ENCODE measurements around the gene PFKFB4.

The PFKFB4 gene

DNA sequence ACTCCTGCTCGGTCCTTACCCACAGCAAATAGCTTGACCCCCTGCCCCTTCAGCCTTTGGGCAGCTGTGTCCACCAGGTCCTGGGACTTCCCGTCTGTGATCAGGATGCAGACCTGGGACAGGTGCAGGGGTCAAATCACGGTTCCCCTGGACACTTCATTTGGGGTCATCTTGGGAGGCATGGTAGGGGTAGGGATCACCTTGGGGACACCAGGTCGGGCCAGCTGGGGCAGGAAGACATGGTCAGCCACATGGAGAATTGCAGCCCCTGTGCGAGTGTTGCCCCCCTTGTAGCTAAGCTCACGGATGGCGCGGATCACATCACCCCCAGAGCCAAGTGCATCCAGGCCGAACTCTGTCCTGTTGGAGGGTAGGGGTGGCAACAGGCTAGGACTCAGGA, 36.7 kb upstream of the PFKFB4 start:
- Mint-ChIP-seq H3K4me3 (no peak overlapping the region), H3K9me3 (no peaks in the 10 kb centered on the region), H3K36me3 (ENCODE audit: low read depth) (no peaks in the 10 kb centered on the region), H3K27me3 (ENCODE audit: low read depth) (peaks cover 24% of the 10 kb centered on the region), H3K27ac (no peak overlapping the region), H3K4me1 (ENCODE audit: low read depth) (no peaks in the 10 kb centered on the region)

DNA sequence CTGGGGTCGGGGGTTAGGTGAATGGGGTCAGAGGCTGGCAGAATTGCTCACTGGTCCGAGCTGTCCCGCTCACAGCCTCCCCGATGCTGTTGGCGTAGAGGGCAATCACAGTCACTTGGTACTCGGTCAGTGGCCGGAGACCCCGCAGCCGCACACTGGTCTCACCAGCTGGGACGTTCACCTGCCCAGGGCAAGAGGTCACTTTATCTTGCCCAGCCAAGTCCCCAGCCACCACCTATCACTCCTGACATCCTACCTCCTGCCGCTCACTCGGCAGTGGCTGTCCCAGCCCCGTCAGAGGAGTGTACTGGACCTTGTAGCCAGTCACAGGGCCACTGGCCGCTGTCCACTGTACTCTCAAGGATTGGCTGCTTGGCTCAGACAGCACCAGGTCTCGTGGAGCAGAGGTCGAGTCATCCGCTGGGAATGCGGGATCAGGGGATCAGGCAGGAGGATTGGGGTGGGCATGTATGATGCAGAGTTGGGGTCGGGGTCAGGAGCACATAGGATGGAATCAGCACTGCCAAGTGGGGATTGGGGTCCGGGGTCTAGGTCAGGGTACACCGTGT, 36.0 kb upstream of the PFKFB4 start:
- H3K4me1 Mint-ChIP-seq (ENCODE audit: low read depth), result no peaks in the 10 kb centered on the region
- no peaks in the 10 kb centered on the region for H3K36me3 Mint-ChIP-seq (ENCODE audit: low read depth)
- H3K4me3 Mint-ChIP-seq, result no peak overlapping the region
- H3K27me3 Mint-ChIP-seq (ENCODE audit: low read depth), result peaks cover 24% of the 10 kb centered on the region
- no peaks in the 10 kb centered on the region for H3K9me3 Mint-ChIP-seq
- H3K27ac Mint-ChIP-seq, result no peak overlapping the region

DNA sequence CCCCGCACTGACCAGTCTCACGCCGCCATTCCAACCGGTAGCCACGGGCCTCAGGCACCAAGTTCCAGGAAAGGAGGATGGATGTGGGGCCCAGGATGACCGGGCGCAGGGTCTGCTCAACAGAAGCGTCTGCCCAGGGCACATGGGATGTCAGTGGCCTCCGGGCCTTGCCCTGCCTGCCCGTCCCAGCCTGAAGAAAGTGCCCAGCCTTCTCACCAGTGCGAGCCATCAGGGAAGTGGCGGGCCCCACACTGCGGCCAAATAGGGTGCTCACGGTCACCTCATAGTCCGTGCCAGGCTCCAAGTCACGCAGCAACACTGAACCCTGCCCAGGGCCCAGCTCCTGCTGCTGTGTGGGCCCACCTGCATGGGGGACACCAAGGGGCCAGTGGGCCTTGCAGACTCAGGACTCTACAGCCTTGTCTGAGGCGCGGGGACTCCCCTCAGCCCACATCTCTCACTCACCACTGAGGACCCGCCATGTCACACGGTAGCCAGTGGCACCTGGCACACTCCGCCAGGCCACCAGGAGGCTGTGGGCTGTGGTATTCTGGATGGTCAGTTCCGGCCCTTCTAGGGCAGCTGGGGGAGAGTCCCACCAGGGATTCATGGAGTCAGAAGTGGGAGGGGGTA, 35.4 kb upstream of the PFKFB4 start:
- H3K9me3 Mint-ChIP-seq, result no peaks in the 10 kb centered on the region
- H3K36me3 Mint-ChIP-seq (ENCODE audit: low read depth), result no peaks in the 10 kb centered on the region
- H3K4me1 Mint-ChIP-seq (ENCODE audit: low read depth), result no peaks in the 10 kb centered on the region
- peaks cover 24% of the 10 kb centered on the region for H3K27me3 Mint-ChIP-seq (ENCODE audit: low read depth)
- H3K4me3 Mint-ChIP-seq, result no peak overlapping the region
- H3K27ac Mint-ChIP-seq, result no peak overlapping the region

DNA sequence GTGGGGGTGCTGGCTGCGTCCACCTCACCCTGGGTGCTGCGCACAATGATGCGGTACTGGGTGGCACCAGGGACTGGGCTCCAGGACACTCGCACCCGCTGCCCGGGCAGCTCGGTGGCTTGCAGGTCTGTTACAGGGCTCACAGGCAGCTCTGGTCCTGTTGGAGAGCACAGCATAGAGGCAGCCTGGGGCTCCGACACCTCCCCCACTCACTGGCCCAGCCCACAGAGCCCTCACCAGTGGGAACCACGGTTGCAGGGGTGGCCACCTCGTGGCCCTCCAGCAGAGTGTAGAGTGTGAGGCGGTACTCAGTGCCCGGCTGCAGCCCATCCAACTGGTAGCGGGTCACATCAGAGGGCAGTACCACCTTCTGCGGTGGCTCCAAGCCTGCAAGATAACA, 34.8 kb upstream of the PFKFB4 start:
- no peak overlapping the region for H3K4me3 Mint-ChIP-seq
- no peaks in the 10 kb centered on the region for H3K4me1 Mint-ChIP-seq (ENCODE audit: low read depth)
- H3K36me3 Mint-ChIP-seq (ENCODE audit: low read depth), result no peaks in the 10 kb centered on the region
- H3K9me3 Mint-ChIP-seq, result no peaks in the 10 kb centered on the region
- peaks cover 24% of the 10 kb centered on the region for H3K27me3 Mint-ChIP-seq (ENCODE audit: low read depth)
- H3K27ac Mint-ChIP-seq, result no peak overlapping the region

DNA sequence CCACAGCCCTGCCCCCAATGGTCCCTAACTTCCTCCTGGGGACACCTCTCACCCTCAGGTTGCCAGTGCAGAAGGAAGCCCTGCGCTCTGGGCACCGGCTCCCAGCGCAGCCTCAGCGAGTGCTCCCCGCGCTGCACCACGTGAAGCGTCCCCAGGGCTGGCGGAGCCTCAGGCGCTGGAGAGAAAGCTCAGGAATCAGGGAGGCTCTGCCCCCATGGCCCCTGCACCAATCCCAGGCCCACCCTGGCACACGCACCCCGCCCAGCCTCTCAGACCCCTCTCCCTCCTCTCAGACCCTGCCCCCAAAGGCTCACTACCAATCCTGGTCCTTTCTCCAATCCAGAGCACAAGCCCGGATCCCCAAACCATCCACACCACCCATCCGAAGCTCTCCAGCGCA, 31.6 kb upstream of the PFKFB4 start:
- H3K9me3 Mint-ChIP-seq, result no peaks in the 10 kb centered on the region
- H3K27me3 Mint-ChIP-seq (ENCODE audit: low read depth), result peaks cover 11% of the 10 kb centered on the region
- no peak overlapping the region for H3K4me3 Mint-ChIP-seq
- no peaks in the 10 kb centered on the region for H3K36me3 Mint-ChIP-seq (ENCODE audit: low read depth)
- no peak overlapping the region for H3K27ac Mint-ChIP-seq
- H3K4me1 Mint-ChIP-seq (ENCODE audit: low read depth), result no peaks in the 10 kb centered on the region

DNA sequence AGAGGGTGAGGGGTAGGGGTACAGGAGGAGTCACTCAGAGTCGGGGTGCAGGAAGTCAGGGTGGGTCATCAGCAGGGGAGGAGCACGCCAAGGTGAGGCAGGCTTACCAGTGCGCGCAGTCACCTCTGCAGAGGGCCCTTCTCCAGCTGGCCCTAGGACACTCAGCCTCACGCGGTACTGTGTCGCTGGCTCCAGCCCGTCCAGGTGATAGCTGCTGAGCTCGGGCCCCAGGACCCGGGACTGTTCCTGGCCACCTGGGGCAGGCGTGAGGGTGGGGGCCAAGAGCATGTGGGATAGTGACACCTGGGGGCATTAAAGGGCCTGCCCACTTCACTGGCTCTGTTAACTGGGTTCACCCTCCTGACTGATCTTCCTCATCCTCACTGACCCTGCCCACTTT, 31.1 kb upstream of the PFKFB4 start:
- Mint-ChIP-seq H3K4me1 (ENCODE audit: low read depth) (no peaks in the 10 kb centered on the region), H3K4me3 (no peak overlapping the region), H3K27me3 (ENCODE audit: low read depth) (peaks cover 11% of the 10 kb centered on the region), H3K27ac (no peak overlapping the region), H3K9me3 (no peaks in the 10 kb centered on the region), H3K36me3 (ENCODE audit: low read depth) (no peaks in the 10 kb centered on the region)

DNA sequence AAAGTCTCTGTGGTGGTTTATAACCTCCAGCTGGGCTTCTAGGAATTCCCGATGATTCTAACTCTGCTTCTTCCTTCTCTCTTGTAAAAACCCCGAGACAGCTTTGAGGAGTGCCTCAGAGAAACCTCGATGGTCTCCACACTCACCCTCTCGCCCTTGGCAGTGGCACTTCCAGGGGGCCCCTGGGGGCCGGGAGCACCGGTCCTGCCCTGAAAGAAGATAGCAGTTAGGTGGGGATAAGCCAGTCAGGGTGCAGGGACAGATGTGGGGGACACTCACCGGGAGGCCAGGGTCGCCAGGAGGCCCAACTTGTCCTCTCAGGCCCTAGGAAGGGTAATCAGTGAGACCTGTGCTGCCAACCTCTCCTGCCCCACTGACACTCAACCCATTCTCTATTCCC, 28.8 kb upstream of the PFKFB4 start:
- Mint-ChIP-seq H3K4me1 (ENCODE audit: low read depth) (no peaks in the 10 kb centered on the region), H3K4me3 (no peak overlapping the region), H3K36me3 (ENCODE audit: low read depth) (no peaks in the 10 kb centered on the region), H3K9me3 (no peaks in the 10 kb centered on the region), H3K27ac (no peak overlapping the region), H3K27me3 (ENCODE audit: low read depth) (peaks cover 6% of the 10 kb centered on the region)

DNA sequence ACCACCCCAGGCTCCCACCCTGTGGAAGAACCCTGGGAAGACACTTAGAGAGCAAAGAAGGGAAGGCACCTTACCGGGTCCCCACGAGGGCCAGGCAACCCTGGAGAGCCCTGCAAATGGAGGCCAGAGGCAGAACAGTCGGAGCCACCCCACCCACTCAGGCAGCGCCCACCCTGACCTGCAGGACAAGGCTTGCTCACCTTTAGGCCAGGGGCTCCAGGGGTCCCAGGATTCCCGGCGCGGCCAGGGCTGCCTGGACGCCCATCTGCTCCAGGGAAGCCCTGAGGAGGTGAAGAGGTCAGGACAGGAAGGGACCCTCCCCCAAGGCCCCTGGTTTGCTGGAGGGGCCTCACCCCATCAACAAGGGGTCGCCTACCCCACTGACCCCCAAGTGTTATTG, 28.2 kb upstream of the PFKFB4 start:
- no peaks in the 10 kb centered on the region for H3K4me1 Mint-ChIP-seq (ENCODE audit: low read depth)
- H3K36me3 Mint-ChIP-seq (ENCODE audit: low read depth), result no peaks in the 10 kb centered on the region
- no peak overlapping the region for H3K4me3 Mint-ChIP-seq
- H3K9me3 Mint-ChIP-seq, result no peaks in the 10 kb centered on the region
- no peak overlapping the region for H3K27ac Mint-ChIP-seq
- peaks cover 6% of the 10 kb centered on the region for H3K27me3 Mint-ChIP-seq (ENCODE audit: low read depth)

DNA sequence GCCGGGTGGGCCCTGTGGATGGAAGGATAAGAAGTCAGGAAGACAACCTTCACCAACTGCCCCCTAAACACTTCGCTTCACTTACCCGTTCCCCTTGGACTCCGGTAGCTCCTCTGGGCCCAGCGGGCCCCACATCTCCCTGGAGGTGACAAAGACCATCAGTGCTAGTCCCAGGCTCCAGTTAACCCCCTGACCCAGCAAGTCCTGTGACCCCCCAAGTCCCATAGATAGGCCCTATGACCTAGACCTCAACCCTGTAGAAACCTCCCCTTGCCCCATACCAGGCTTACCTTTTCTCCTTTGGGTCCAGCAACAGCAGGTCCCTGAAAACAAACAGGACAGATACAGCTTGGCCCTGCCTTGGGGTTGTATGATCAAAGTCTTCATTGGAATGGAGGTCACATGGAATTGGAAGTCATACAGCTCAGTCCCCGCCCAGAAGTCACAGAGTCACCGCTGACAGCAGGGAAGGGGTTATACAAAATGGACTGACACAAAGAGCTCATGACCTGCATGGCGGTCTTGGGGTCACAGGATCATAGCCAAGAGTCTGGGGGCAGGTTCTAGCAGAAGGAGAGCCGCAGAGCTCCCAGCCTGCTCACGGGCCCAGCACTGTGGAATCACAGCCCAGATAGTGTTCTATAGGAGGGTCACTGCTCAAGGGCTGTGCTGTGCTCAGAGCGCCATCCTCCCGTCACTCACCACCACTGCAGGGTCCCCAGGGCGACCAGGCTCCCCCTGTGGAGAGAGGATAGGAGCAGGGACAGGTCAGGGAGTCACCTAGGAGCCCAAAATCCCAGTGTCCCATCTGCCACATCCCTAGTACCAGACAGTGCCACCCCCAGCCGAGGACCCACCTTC, 25.2 kb upstream of the PFKFB4 start:
- Mint-ChIP-seq H3K27ac (no peak overlapping the region), H3K36me3 (ENCODE audit: low read depth) (no peaks in the 10 kb centered on the region)

DNA sequence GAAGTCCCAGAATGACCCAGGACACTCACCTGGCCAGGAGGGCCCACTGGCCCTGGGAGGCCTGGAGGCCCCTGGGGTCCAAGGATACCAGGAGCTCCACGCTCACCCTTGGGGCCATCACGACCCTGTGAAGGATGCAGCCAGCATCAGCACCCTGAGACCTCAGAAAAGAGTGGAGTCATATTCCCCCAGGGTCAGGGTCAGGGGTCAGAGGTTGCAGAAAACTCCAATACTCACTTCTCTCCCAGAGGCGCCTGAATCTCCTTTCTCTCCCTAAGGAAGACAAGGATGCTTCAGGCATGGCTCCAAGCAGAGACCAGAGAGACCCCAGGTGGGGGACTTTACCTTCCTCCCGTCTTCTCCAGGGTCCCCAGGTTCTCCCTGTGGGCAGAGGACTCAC, 20.0 kb upstream of the PFKFB4 start:
- H3K27ac Mint-ChIP-seq, result no peak overlapping the region
- no peak overlapping the region for H3K4me3 Mint-ChIP-seq
- no peaks in the 10 kb centered on the region for H3K36me3 Mint-ChIP-seq (ENCODE audit: low read depth)
- H3K27me3 Mint-ChIP-seq (ENCODE audit: low read depth), result no peaks in the 10 kb centered on the region
- no peaks in the 10 kb centered on the region for H3K9me3 Mint-ChIP-seq
- H3K4me1 Mint-ChIP-seq (ENCODE audit: low read depth), result no peaks in the 10 kb centered on the region

More for the DNA sequence above, 25.2 kb upstream of the PFKFB4 start:
- Mint-ChIP-seq H3K4me1 (ENCODE audit: low read depth) (no peaks in the 10 kb centered on the region), H3K4me3 (no peak overlapping the region), H3K9me3 (no peaks in the 10 kb centered on the region), H3K27me3 (ENCODE audit: low read depth) (no peaks in the 10 kb centered on the region)

DNA sequence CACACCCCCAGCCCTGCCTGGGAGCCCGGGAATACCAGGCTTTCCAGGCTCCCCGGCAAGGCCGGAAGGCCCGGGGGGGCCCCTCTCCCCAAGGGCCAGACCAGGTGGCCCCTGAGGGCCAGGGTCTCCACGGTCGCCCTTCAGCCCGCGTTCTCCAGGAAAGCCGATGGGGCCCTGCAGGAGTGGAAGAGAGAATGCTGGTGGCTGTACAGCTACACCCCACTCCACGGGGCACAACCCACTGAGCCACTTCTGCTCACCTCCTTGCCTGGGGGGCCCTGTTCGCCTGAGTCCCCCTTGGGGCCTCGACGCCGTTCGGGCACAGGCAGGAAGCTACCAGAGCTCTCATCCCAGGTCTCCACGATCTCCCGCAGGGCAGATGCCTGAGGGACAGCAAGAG, 18.8 kb upstream of the PFKFB4 start:
- Mint-ChIP-seq H3K27ac (no peak overlapping the region), H3K27me3 (ENCODE audit: low read depth) (no peaks in the 10 kb centered on the region), H3K36me3 (ENCODE audit: low read depth) (no peaks in the 10 kb centered on the region), H3K4me3 (no peak overlapping the region), H3K4me1 (ENCODE audit: low read depth) (no peaks in the 10 kb centered on the region), H3K9me3 (no peaks in the 10 kb centered on the region)

DNA sequence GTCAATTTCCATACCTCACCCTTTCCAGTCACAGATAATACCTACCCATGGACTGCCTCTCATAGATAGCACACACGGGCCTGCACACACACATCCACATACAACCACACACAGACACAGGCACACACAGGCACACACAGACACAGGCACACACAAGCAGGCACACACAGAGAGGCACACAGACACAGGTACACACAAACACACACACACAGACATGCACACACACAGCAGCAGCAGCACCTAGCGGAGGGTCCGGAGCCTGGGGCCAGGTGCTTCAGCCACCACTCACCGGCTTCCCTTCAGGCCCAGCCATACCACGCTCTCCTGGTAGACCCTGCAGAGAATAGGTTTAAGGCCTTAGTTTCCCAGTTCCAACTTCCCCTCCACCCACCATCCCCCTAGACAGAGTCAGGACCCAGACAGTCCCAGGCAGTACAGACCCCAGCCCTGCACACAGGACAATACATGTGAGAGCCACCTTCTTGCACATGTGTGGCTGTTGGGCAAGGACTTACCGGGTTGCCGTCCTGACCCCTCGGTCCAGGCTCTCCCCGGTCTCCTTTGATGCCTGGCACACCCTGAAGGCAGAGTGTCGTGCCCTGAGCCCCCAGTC, 17.5 kb upstream of the PFKFB4 start:
- Mint-ChIP-seq H3K9me3 (no peaks in the 10 kb centered on the region), H3K27ac (no peak overlapping the region), H3K4me3 (no peak overlapping the region), H3K27me3 (ENCODE audit: low read depth) (no peaks in the 10 kb centered on the region), H3K4me1 (ENCODE audit: low read depth) (no peaks in the 10 kb centered on the region), H3K36me3 (ENCODE audit: low read depth) (no peaks in the 10 kb centered on the region)

DNA sequence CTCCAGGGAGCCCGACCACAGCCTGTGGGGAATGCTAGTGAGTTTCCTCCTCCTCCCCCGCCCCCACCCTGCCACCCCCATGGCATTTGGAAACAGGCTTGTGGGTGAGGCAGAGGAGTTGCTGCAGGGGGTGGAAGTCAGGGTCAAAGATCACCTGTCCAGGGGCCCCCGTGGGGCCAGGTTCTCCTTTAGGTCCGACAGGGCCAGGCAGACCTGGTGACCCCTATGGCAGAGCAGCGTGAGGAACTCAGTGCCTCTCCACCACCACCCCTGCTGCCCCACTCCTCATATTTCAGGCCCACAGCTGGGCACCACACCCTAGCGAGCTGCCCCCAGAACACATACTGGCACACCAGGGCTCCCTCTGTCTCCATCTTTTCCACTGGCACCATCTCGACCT, 15.9 kb upstream of the PFKFB4 start:
- Mint-ChIP-seq H3K27ac (no peak overlapping the region), H3K4me1 (ENCODE audit: low read depth) (no peaks in the 10 kb centered on the region), H3K36me3 (ENCODE audit: low read depth) (no peaks in the 10 kb centered on the region), H3K9me3 (no peaks in the 10 kb centered on the region), H3K4me3 (no peak overlapping the region), H3K27me3 (ENCODE audit: low read depth) (no peaks in the 10 kb centered on the region)

DNA sequence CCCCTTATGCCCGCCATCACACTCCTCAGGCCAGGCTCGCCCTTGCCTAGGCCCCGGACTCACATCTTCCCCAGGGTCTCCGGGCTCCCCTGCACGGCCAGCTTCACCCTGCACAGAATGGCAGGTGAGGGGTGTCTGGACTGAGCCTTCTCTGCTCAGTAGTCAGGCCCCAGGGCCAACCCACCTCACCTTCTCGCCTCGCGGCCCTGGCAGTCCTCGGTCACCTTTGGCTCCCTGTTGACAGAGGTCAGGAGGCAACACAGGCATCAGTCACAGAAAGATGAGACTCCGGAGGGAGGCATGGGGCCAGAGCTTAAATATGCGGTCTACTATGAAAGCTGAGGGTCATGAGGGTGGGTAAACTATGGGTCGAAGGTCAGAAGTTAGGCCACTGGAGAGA, 15.3 kb upstream of the PFKFB4 start:
- no peaks in the 10 kb centered on the region for H3K9me3 Mint-ChIP-seq
- no peaks in the 10 kb centered on the region for H3K4me1 Mint-ChIP-seq (ENCODE audit: low read depth)
- H3K27me3 Mint-ChIP-seq (ENCODE audit: low read depth), result no peaks in the 10 kb centered on the region
- no peaks in the 10 kb centered on the region for H3K36me3 Mint-ChIP-seq (ENCODE audit: low read depth)
- no peak overlapping the region for H3K27ac Mint-ChIP-seq
- H3K4me3 Mint-ChIP-seq, result no peak overlapping the region
